Measurements from ENCODE around the gene TGM3.

The TGM3 gene

DNA sequence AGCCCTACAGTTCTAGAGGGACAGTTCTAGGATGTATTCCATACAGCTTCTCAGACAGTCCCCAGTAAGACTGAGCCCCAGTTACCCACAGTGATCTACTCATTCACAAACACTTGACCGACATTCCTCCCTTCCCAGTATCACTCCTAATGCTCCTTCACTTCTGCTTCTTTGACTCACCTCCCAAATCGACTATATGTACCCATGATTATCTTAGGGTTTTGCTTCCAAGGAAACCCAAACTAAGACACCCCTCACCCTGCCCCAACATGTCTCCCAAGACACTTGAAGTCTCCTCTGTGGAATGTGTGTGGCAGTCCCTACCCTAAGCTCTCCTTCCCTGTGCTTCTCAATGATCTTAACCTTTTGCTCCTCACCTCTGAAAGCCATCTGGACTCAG, 61.3 kb downstream of the TGM3 start:
- DNase-seq (ENCODE audit: extremely low read depth, low read depth), result no peak
- TF ChIP-seq, protein P1, sequence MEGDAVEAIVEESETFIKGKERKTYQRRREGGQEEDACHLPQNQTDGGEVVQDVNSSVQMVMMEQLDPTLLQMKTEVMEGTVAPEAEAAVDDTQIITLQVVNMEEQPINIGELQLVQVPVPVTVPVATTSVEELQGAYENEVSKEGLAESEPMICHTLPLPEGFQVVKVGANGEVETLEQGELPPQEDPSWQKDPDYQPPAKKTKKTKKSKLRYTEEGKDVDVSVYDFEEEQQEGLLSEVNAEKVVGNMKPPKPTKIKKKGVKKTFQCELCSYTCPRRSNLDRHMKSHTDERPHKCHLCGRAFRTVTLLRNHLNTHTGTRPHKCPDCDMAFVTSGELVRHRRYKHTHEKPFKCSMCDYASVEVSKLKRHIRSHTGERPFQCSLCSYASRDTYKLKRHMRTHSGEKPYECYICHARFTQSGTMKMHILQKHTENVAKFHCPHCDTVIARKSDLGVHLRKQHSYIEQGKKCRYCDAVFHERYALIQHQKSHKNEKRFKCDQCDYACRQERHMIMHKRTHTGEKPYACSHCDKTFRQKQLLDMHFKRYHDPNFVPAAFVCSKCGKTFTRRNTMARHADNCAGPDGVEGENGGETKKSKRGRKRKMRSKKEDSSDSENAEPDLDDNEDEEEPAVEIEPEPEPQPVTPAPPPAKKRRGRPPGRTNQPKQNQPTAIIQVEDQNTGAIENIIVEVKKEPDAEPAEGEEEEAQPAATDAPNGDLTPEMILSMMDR (IDR thresholded peaks at IDR 0.05; ENCODE audit: low read depth, low read length), result no peak

- DNase-seq (ENCODE audit: extremely low read depth, low read depth), result no peak
- TF ChIP-seq, protein P1 (IDR thresholded peaks at IDR 0.05; ENCODE audit: low read depth, low read length), result no peak
These were observed 62.2 kb downstream of the TGM3 start for GRCh38 chr20:2358006-2358405.

GRCh38 chr20:2361035-2361593, 65.3 kb downstream of the TGM3 start:
- TF ChIP-seq, protein P1 (IDR thresholded peaks at IDR 0.05; ENCODE audit: low read depth, low read length), result no peak
- no peak for DNase-seq (ENCODE audit: extremely low read depth, low read depth)

DNA sequence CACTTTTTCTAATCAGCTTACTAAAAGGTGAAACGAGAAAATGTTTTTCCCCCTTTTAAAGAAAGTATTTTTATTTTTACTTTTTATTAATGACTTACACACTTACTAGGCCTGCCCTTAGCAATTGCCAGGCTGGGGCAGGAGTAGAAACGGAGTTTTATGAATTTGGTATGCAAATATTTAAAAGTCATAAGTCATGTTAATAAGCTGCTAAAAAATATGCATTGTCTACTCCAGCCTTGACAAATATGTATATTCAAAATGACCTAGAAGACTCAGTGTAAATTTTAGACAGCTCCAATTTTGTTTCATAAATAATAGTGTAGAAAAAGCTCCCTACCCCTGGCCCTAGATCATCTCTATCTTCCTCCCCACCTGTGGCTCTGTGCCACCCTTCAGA, 67.4 kb downstream of the TGM3 start:
- TF ChIP-seq, protein P1 (IDR thresholded peaks at IDR 0.05; ENCODE audit: low read depth, low read length), result no peak
- DNase-seq (ENCODE audit: extremely low read depth, low read depth), result no peak

DNA sequence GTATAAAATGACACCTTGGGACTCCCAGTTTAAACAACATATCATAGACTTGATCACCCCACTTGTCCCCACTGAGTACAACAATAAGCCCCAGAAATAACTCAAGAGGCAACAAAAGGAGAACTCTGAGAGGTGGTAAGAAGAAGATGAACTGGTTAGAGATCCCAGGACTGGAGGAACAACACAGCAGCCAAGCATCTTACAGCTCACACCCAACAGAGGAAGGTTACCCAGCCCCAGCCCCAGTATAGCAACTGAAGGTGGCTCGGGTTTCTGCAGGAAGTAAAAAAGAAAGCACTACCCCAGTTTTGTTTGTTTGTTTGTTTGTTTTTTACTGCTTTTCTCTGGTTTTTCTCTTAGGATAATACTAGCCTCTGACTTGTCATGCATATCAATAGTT, 67.8 kb downstream of the TGM3 start:
- TF ChIP-seq, protein P1 (IDR thresholded peaks at IDR 0.05; ENCODE audit: low read depth, low read length), result no peak

GRCh38 chr20:2364044-2364443, 68.2 kb downstream of the TGM3 start:
- TF ChIP-seq, protein P1 (IDR thresholded peaks at IDR 0.05; ENCODE audit: low read depth, low read length), result no peak

More for the DNA sequence above, 67.8 kb downstream of the TGM3 start:
- no peak for DNase-seq (ENCODE audit: extremely low read depth, low read depth)

GRCh38 chr20:2365091-2365490, 69.3 kb downstream of the TGM3 start:
- no peak for DNase-seq (ENCODE audit: extremely low read depth, low read depth)

More at GRCh38 chr20:2364044-2364443, 68.2 kb downstream of the TGM3 start:
- no peak for DNase-seq (ENCODE audit: extremely low read depth, low read depth)

More at GRCh38 chr20:2365091-2365490, 69.3 kb downstream of the TGM3 start:
- TF ChIP-seq, protein P1 (IDR thresholded peaks at IDR 0.05; ENCODE audit: low read depth, low read length), result no peak

Measured in AG09319 (cell line).